ENCODE results near the gene TRAF3IP1.
"Not testable (repeated sequence)": the region's sequence is repeated elsewhere in the genome, so short reads cannot be mapped to it uniquely, and the experiment has no call there.

The TRAF3IP1 gene

DNA sequence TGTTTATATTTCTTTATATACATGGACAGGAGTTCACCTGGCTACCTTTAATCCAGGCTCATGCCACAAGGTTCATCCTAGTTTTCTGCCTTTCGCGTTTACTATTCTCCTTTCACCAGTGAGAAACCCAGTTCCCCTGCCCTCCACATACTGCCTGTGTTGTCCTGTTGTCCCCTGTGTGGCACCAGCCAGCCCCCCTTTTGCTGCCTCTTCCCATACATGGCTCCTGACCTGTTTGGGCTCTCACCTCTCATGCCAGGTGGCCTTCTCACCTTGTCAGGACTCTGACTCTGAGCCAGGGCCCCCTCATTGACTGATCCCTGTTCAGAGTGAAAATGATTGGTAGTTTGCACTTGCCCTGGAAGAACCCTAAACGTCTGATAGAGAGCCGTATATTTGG lies 120.0 kb downstream of the TRAF3IP1 start:
- TF ChIP-seq ZFX (IDR thresholded peaks at IDR 0.05; ENCODE audit: borderline replicate concordance) = no peak
- TF ChIP-seq, protein P1, sequence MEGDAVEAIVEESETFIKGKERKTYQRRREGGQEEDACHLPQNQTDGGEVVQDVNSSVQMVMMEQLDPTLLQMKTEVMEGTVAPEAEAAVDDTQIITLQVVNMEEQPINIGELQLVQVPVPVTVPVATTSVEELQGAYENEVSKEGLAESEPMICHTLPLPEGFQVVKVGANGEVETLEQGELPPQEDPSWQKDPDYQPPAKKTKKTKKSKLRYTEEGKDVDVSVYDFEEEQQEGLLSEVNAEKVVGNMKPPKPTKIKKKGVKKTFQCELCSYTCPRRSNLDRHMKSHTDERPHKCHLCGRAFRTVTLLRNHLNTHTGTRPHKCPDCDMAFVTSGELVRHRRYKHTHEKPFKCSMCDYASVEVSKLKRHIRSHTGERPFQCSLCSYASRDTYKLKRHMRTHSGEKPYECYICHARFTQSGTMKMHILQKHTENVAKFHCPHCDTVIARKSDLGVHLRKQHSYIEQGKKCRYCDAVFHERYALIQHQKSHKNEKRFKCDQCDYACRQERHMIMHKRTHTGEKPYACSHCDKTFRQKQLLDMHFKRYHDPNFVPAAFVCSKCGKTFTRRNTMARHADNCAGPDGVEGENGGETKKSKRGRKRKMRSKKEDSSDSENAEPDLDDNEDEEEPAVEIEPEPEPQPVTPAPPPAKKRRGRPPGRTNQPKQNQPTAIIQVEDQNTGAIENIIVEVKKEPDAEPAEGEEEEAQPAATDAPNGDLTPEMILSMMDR (IDR thresholded peaks at IDR 0.05) = no peak
- H3K27ac ChIP-seq = no peak overlapping the region

DNA sequence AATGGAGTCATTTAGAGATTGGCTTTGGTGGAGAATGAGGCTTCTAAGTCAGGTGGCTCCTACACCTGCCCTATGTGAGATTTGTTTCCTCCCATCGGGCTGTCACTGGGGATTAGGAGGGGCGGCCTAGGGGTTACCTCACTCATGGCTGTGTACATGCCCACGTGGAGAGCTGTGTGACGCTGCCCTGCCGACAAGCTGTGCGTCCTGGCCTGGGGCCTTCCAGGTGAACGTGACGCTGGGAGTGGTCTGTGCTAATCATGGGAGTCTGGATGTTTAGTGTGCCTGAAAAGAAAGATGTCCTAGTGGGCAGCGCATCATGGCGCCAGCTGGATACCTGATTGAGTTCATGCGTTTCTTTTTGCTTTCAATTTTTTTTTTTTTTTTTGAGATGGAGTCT lies 120.4 kb downstream of the TRAF3IP1 start:
- H3K27ac ChIP-seq = no peak overlapping the region
- TF ChIP-seq, protein P1 (IDR thresholded peaks at IDR 0.05) = no peak
- no peak for TF ChIP-seq ZFX (IDR thresholded peaks at IDR 0.05; ENCODE audit: borderline replicate concordance)

DNA sequence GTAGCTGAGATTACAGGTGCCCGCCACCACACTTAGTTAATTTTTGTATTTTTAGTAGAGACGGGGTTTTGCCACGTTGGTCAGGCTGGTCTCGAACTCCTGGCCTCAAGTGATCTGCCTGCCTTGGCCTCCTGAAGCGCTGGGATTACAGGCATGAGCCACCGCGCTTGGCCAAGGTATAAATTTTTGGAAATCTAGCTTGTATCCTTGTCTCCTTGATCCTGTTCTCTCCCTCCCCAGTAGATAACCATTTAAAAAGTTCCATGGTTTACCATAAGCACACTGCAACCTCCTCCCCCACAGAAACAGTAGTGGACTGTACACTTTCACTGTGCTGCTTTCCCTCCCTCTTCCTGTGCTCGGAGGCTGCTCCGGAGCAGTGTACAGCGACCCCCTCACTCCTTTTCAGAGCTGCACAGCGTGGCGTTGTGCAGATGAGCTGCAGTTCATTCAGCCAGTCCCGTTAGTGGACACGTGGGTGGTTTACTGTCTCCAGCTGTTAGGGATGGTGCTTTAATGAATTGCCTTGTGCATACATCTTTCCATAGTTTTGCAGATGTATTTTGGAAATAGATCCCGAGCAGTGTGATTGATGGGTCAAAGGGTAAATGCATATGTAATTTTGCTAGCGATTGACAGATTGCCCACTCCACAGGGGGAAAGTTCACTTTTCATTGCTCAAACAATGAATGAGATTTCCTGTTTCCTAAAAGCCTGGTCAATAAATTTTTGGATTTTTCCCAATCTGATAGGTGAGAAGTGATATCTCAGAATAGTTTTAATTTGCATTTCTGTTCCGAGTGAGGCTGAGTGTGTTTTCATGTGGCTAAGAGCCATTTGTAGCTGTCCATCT lies 121.2 kb downstream of the TRAF3IP1 start:
- no peak overlapping the region for H3K27ac ChIP-seq
- TF ChIP-seq, protein P1 (IDR thresholded peaks at IDR 0.05) = no peak
- TF ChIP-seq ZFX (IDR thresholded peaks at IDR 0.05; ENCODE audit: borderline replicate concordance) = no peak

DNA sequence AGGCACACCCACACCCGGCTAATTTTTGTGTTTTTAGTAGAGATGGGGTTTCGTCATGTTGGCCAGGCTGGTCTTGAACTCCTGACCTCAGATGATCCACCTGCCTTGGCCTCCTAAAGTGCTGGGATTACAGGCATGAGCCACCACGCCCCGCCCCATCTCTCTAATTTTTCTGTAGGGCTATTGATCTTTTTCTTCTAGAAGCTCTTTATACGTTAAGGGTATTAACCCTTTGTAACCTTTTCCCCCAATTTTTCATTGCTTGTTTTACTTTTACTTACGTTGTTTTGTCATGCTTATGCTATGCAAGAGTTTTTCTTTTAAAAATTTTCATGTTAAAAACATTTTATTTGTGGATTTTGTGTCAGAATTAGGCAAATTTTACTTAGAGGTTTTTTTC lies 121.9 kb downstream of the TRAF3IP1 start:
- H3K27ac ChIP-seq = not testable (repeated sequence)

DNA sequence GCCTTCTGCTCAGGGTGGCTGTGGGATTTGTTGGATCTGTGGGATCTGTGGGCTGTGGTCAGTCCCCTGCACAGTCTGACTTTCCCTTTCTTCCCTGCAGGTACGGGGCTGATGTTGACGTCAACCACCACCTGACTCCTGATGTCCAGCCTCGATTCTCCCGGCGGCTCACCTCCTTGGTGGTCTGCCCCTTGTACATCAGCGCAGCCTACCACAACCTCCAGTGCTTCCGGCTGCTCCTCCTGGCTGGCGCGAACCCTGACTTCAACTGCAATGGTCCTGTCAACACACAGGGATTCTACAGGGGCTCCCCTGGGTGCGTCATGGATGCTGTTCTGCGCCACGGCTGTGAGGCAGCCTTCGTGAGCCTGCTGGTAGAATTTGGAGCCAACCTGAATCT lies 123.9 kb downstream of the TRAF3IP1 start:
- no peak for TF ChIP-seq ZFX (IDR thresholded peaks at IDR 0.05; ENCODE audit: borderline replicate concordance)
- TF ChIP-seq, protein P1 (IDR thresholded peaks at IDR 0.05) = no peak
- no peak overlapping the region for H3K27ac ChIP-seq

DNA sequence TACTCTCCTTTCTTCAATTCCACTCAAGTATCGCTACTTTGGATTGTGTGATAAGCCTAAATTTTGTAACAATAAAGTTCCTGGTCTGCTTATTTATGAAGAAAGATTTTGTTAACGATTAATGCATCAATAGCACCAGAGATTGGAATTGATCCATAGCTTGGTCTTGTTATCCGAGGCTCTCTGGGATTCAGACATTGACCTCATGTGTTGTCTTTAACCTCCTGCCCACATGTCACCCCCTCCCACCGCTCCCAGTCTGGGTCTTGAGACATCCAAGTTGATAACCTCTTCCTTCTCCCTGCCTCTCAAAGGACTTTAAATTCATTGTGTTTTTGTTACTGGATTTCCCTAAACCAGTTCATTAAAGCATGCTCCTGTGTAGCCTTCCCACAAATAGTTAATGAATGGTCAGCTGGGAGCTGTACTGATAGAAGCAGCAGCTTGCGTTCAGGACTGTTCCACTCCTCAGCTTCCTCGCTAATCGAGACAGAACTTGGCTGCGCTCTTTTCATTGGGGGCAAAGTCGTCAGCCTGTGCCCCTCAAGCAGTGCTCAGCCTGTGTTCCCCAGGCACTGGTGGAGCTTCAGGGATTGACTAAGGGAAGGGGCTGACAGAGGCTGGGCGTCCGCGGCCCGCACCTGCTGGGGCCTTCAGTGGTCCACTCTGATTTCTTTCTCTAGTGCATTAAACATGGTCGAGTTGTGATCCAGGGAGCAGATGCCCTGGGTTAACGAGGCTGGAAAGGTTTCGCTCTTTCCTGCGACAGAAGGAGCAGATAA lies 125.3 kb downstream of the TRAF3IP1 start:
- H3K27ac ChIP-seq = no peak overlapping the region
- TF ChIP-seq ZFX (IDR thresholded peaks at IDR 0.05; ENCODE audit: borderline replicate concordance) = no peak
- TF ChIP-seq, protein P1 (IDR thresholded peaks at IDR 0.05) = no peak

DNA sequence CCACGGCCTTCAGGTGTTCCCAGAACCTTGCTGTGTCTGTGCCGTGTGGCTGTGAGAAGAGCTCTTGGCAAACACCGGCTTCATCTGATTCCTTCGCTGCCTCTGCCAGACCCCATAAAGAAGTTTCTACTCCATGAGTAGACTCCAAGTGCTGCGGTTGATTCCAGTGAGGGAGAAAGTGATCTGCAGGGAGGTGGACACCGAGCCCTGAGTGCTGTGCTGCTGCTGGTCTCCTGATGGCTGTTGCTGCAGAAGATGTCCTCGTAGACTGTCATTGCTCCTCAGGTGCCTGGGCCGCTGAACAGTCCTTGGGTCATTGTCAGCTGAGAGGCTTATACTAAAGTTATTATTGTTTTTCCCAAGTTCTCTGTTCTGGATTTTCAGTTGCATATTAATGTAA lies 126.1 kb downstream of the TRAF3IP1 start:
- TF ChIP-seq, protein P1 (IDR thresholded peaks at IDR 0.05) = no peak
- TF ChIP-seq ZFX (IDR thresholded peaks at IDR 0.05; ENCODE audit: borderline replicate concordance) = no peak
- no peak overlapping the region for H3K27ac ChIP-seq
